COR-L47 (cell line): ENCODE measurements around the gene STK10.

ENCODE experiments used
- DNase-seq: peaks from one replicate; lab custom pipeline; 2025; lab: John Stamatoyannopoulos, UW

STK10 gene

GRCh38 chr5:172188893-172189692 lies 1.1 kb upstream of the STK10 start:
- no peak for DNase-seq

GRCh38 chr5:172187118-172188032 lies 649 bp downstream of the STK10 start:
- DNase-seq = no peak

- no peak for DNase-seq
These were observed 1.8 kb downstream of the STK10 start for GRCh38 chr5:172186114-172186695.

GRCh38 chr5:172185096-172185461 lies 2.9 kb downstream of the STK10 start:
- DNase-seq = no peak

GRCh38 chr5:172183881-172184280 lies 4.1 kb downstream of the STK10 start:
- no peak for DNase-seq

GRCh38 chr5:172182291-172182690 lies 5.7 kb downstream of the STK10 start:
- no peak for DNase-seq

- no peak for DNase-seq
These were observed 7.1 kb downstream of the STK10 start for GRCh38 chr5:172180936-172181335.

GRCh38 chr5:172178991-172179989 lies 8.7 kb downstream of the STK10 start:
- DNase-seq = no peak

GRCh38 chr5:172178301-172178987 lies 9.6 kb downstream of the STK10 start:
- DNase-seq = no peak

- no peak for DNase-seq
These were observed 10.8 kb downstream of the STK10 start for GRCh38 chr5:172177176-172177575.

GRCh38 chr5:172175263-172175719 lies 12.7 kb downstream of the STK10 start:
- no peak for DNase-seq

GRCh38 chr5:172173564-172174153 lies 14.4 kb downstream of the STK10 start:
- no peak for DNase-seq

GRCh38 chr5:172172912-172173563 lies 15.0 kb downstream of the STK10 start:
- no peak for DNase-seq

- no peak for DNase-seq
These were observed 16.9 kb downstream of the STK10 start for GRCh38 chr5:172171118-172171517.

- DNase-seq = no peak
These were observed 17.7 kb downstream of the STK10 start for GRCh38 chr5:172170251-172170701.

- no peak for DNase-seq
These were observed 18.8 kb downstream of the STK10 start for GRCh38 chr5:172169216-172169615.

GRCh38 chr5:172168311-172168710 lies 19.7 kb downstream of the STK10 start:
- no peak for DNase-seq

- DNase-seq = no peak
These were observed 20.1 kb downstream of the STK10 start for GRCh38 chr5:172167895-172168294.

- no peak for DNase-seq
These were observed 21.8 kb downstream of the STK10 start for GRCh38 chr5:172166030-172166826.
